GM12878 (cell line): ENCODE data around the gene MRPS15. TPM values are rescaled to one million over a fixed set of nuclear protein-coding genes. Genes with fewer than 3 reads are reported as not detected.

ENCODE experiments used
- ATAC-seq: fragments of 200-7000 bp; cut with Tn5 transposase; 3 replicates; pipeline ENCODE4 v1.9.1; 2020; ENCODE audit warnings: mild to moderate bottlenecking, moderate library complexity
- BruUV-seq: library from RNA; stranded (reverse); fragments of 400-500 nt; replicated peaks from 2 replicates; lab custom pipeline; 2021; lab: Mats Ljungman, UMichigan
- CTCF ChIA-PET: fragments of 300-600 bp; sonication (Branson Sonifier 250); formaldehyde crosslinking; extraction: SDS; loops from one replicate; lab custom pipeline; 2021; ENCODE audit warnings: inconsistent platforms; lab: Yijun Ruan, JAX
- POLR2A ChIA-PET: fragments of 350-600 bp; formaldehyde crosslinking; extraction: SDS; loops from one replicate; lab custom pipeline; 2021; ENCODE audit warnings: inconsistent platforms; lab: Charles Lee
- RAD21 ChIA-PET: fragments of 300-600 bp; sonication (Branson Sonifier 250); formaldehyde crosslinking; loops from one replicate; lab custom pipeline; 2023; ENCODE audit warnings: antibody characterized with exemption; ENCODE audit not compliant: unreplicated experiment; lab: Charles Lee
- SMC1A ChIA-PET: fragments of 300-600 bp; sonication (Branson Sonifier 250); formaldehyde crosslinking; loops from one replicate; lab custom pipeline; 2023; ENCODE audit not compliant: unreplicated experiment, uncharacterized antibody; lab: Charles Lee
- DNase-seq: peaks from one replicate; pipeline ENCODE4 v3.0.0-alpha.2; 2011; ENCODE audit warnings: low read depth, low spot score
- FAIRE-seq: peaks from 3 replicates; lab custom pipeline; 2011; peaks lifted over from hg19 to GRCh38; lab: Jason Lieb, UNC
- H2AFZ ChIP-seq: 2 replicates; pipeline ENCODE4 v1.6.0; 2011; ENCODE audit warnings: low read depth, low read length, control low read depth; ENCODE audit not compliant: control insufficient read depth
- H3K27ac ChIP-seq: 2 replicates; pipeline ENCODE4 v1.5.1; 2011; ENCODE audit warnings: control low read depth; ENCODE audit not compliant: control insufficient read depth, insufficient read depth
- H3K27me3 ChIP-seq, 2 experiments: replicated peaks in 1 of 2; 2 replicates each; pipeline versions ENCODE4 v1.6.0 to v1.6.1; 2011; ENCODE audit warnings: low read length in 1 of 2; ENCODE audit not compliant: control insufficient read depth in 2 of 2, insufficient read depth in 2 of 2
- H3K36me3 ChIP-seq, 2 experiments: 2 replicates each; pipeline ENCODE4 v1.5.1; 2011; ENCODE audit warnings: low read length in 1 of 2; ENCODE audit not compliant: control insufficient read depth in 2 of 2, insufficient read depth in 2 of 2
- H3K4me1 ChIP-seq: 2 replicates; pipeline ENCODE4 v1.6.1; 2011; ENCODE audit warnings: mild to moderate bottlenecking, low read length, moderate library complexity, mixed read lengths; ENCODE audit not compliant: control insufficient read depth, insufficient read depth
- H3K4me2 ChIP-seq: 2 replicates; pipeline ENCODE4 v1.6.0; 2011; ENCODE audit warnings: control low read depth; ENCODE audit not compliant: control insufficient read depth, insufficient read depth
- H3K4me3 ChIP-seq: fragments of 200-600 bp; sonication (generic); 2 replicates; pipeline ENCODE4 v1.5.1; 2016
- H3K79me2 ChIP-seq: 2 replicates; pipeline ENCODE4 v1.6.0; 2011; ENCODE audit warnings: low read length; ENCODE audit not compliant: control insufficient read depth, insufficient read depth
- H3K9ac ChIP-seq: 2 replicates; pipeline ENCODE4 v1.8.0; 2011; ENCODE audit warnings: low read length, control low read depth, mixed read lengths; ENCODE audit not compliant: control insufficient read depth, insufficient read depth
- H3K9me3 ChIP-seq: replicated peaks from 3 replicates; pipeline ENCODE4 v1.5.1; 2011; ENCODE audit warnings: mild to moderate bottlenecking, low read length; ENCODE audit not compliant: control insufficient read depth, insufficient read depth
- H4K20me1 ChIP-seq: 2 replicates; pipeline ENCODE4 v1.6.0; 2011; ENCODE audit not compliant: control insufficient read depth, insufficient read depth
- CBX5 ChIP-seq: sonication (generic); IDR thresholded peaks from 2 replicates; pipeline ENCODE4 v1.6.1; 2016; ENCODE audit warnings: low read depth, moderate library complexity, mild to moderate bottlenecking, inconsistent platforms
- CEBPZ ChIP-seq: fragments of 150-350 bp; IDR thresholded peaks from 2 replicates; pipeline ENCODE4 v1.6.1; 2016; ENCODE audit warnings: low read depth, low read length
- E2F4 ChIP-seq: IDR thresholded peaks from 2 replicates; pipeline ENCODE4 v1.6.1; 2012; ENCODE audit warnings: low read depth, low read length, improper control_type of control experiment
- ETV6 ChIP-seq, 2 experiments: fragments of 450-650 bp in 1 of 2; IDR thresholded peaks in 1 of 2; conservative IDR thresholded peaks in 1 of 2; 2 replicates each; pipeline ENCODE4 v1.6.1; 2014; ENCODE audit warnings: antibody characterized with exemption in 1 of 2, borderline replicate concordance in 1 of 2, low read depth in 1 of 2, mild to moderate bottlenecking in 1 of 2, moderate library complexity in 1 of 2
- NR2C1 ChIP-seq: fragments of 450-650 bp; IDR thresholded peaks from 2 replicates; pipeline ENCODE4 v1.6.1; 2017; ENCODE audit warnings: antibody characterized with exemption, mild to moderate bottlenecking, moderate library complexity
- PML ChIP-seq: IDR thresholded peaks from 2 replicates; pipeline ENCODE4 v1.6.1; 2012; ENCODE audit warnings: low read length, inconsistent platforms
- SUPT20H ChIP-seq: IDR thresholded peaks from 2 replicates; pipeline ENCODE4 v1.6.1; 2011; ENCODE audit warnings: low read depth, mild to moderate bottlenecking, low read length, moderate library complexity, borderline replicate concordance; ENCODE audit not compliant: control insufficient read depth
- ZBED1 ChIP-seq: IDR thresholded peaks from 2 replicates; pipeline ENCODE4 v1.6.1; 2016; ENCODE audit warnings: borderline replicate concordance
- ZBTB11 ChIP-seq: fragments of 450-650 bp; formaldehyde crosslinking; IDR thresholded peaks from 2 replicates; pipeline ENCODE4 v1.5.0; 2022; ENCODE audit warnings: mild to moderate bottlenecking, missing genetic modification characterization
- WGBS: methylation state at CpG from one replicate; pipeline ENCODE4 v1.1.6; 2016; ENCODE audit warnings: low lambda C conversion rate; ENCODE audit not compliant: insufficient replicate concordance, insufficient coverage; ENCODE audit errors: missing lambda C conversion rate; 5-methylcytosine and 5-hydroxymethylcytosine counted together
- in situ Hi-C: fragments of 300-500 bp; cut with MboI; formaldehyde crosslinking; loops from 9 replicates; pipeline ENCODE4 v1.14.3; 2018; ENCODE audit warnings: mixed read lengths
- intact Hi-C: fragments of 100-400 bp; cut with micrococcal nuclease; formaldehyde crosslinking; loops from one replicate; pipeline ENCODE4 v1.14.2; 2022; ENCODE audit not compliant: unreplicated experiment
- polyA plus RNA-seq, 11 experiments: library from polyadenylated mRNA; depleted of rRNA in 4 of 11; unstranded in 6 of 11; stranded (reverse) in 5 of 11; fragments of >200 nt; fragmentation: Nextera tagmentation in 4 of 11; fragmentation: Illumina TruSeq in 1 of 11; extraction: Ambion mirVana in 4 of 11; extraction: Trizol in 1 of 11; gene quantifications; 1 replicate in 1 of 11; 2 replicates in 10 of 11; pipeline versions ENCODE4 v1.2.1 to v1.2.3, GENCODE V29; 2011 to 2016; ENCODE audit warnings: inconsistent platforms in 2 of 11, missing spikeins in 2 of 11, low read depth in 1 of 11
- total RNA-seq, 4 experiments: library from RNA; depleted of rRNA in 3 of 4; stranded (reverse); fragments of >200 nt in 3 of 4; fragmentation: Illumina TruSeq in 1 of 4; extraction: Trizol in 1 of 4; gene quantifications; 2 replicates each; pipeline versions ENCODE4 v1.2.1 to v1.2.3, GENCODE V29; 2013 to 2021

Gene MRPS15
- total and polyA plus RNA-seq, 10 of the 15 experiments (the other 5 are each of a cell fraction or from before 2014, with no cell fraction given): 41.1 to 207 (median 107) TPM

- TF ChIP-seq E2F4 (no peak), CBX5 (no peak)
Measured at GRCh38 chr1:36484099-36484498, 19.9 kb upstream of the MRPS15 start (continued).

- H3K36me3 ChIP-seq: no peaks in the 10 kb centered on the region
- H3K79me2 ChIP-seq: no peaks in the 10 kb centered on the region
- H3K9me3 ChIP-seq: no peaks in the 10 kb centered on the region
- H3K4me3 ChIP-seq: no peak within 1 kb of the TSS
- intact Hi-C loops (no loop called here), in situ Hi-C loops (no loop called here)
- ChIA-PET RAD21 (no interaction called here), POLR2A (interaction anchor here (0.6 kb wide), 2 partner anchors 18 to 33 kb away, joined by 3 read pairs; partner anchors contain the start of gene OSCP1), SMC1A (no interaction called here), CTCF (no interaction called here)
- DNase-seq: no peak
- H3K27me3 ChIP-seq: peaks cover 0 to 1% of the 10 kb centered on the region in 2 experiments; a peak in 3 of 4 replicates
- H3K4me2 ChIP-seq: no peak within 1 kb of the TSS
- BruUV-seq: no TSS peak
- WGBS: 22% methylated on average over 13 of the region's 13 CpGs
- FAIRE-seq: no peak
- H3K9ac ChIP-seq: no peak within 1 kb of the TSS
- no peak; the same call in 2 of the 3 replicates for ATAC-seq
- H3K27ac ChIP-seq: no peak within 1 kb of the TSS
- H3K4me1 ChIP-seq: peaks cover 6% of the 10 kb centered on the region; the same call in 1 of the 2 replicates
- H4K20me1 ChIP-seq: no peaks in the 10 kb centered on the region
- TF ChIP-seq CBX5 (no peak), E2F4 (no peak), ZBED1 (no peak), ZBTB11 (CRISPR knock-in tag) (no peak), CEBPZ (no peak), ETV6 (conservative IDR thresholded peaks at IDR 0.05 in 1 of 2, IDR thresholded peaks at IDR 0.05 in 1 of 2; ENCODE audit: borderline replicate concordance in 1 of 2, low read depth in 1 of 2) (no peak), PML (no peak), SUPT20H (no peak), NR2C1 (no peak)
- H2AFZ ChIP-seq: no peak within 1 kb of the TSS
Measured at GRCh38 chr1:36482724-36483388, 18.7 kb upstream of the MRPS15 start, which contains the start of gene CSF3R. TSS of gene CSF3R (minus strand) at chr1:36482913. CDS start at chr1:36479496, 3,417 bp downstream.
